HG03521 (cell line): ENCODE data around the gene OSBPL2.

Experiments
- ATAC-seq: cut with Tn5 transposase; IDR thresholded peaks from one replicate; pipeline ENCODE4 v1.9.1; 2021; ENCODE audit warnings: mild to moderate bottlenecking, moderate library complexity; ENCODE audit not compliant: unreplicated experiment

OSBPL2 gene

GRCh38 chr20:62205618-62206387, 32.5 kb upstream of the OSBPL2 start:
- no peak for ATAC-seq

GRCh38 chr20:62206388-62206775, 31.9 kb upstream of the OSBPL2 start:
- ATAC-seq = no peak

DNA sequence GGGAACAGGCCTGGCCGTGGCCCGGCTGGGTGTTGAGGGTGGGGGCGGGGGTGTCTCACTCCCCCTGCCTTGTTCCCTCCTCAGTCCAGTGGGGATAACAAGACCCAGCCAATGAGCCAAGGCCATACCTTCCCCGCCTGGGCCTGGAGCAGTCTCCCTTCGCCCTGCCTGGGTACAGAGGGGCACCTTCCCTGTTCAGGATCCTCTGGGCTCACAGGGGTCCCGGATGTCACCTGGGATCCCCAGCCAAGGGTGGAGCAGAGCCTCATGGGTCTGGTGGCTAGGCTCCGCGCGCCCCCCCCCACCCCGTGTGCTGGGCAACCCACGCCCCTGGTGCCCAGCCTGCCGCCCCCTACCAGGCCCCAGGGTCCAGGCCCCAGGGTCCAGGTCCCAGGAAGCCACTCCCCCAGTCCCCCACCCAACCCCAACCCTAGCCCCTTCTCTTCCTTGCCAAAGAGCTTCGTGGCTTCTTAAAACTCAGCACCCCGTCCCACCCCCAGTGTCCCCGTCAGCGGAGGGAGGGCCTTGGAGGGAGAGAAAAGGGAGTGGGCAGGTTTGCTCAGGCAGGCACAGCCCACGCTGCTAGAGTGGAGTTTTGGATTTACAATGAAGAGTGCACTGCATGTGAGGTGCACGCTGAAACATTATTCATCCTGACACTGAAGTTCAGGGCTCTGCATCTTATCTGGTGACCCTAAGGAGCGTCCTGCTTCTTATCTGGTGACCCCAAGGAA, 30.1 kb upstream of the OSBPL2 start:
- ATAC-seq = no peak

DNA sequence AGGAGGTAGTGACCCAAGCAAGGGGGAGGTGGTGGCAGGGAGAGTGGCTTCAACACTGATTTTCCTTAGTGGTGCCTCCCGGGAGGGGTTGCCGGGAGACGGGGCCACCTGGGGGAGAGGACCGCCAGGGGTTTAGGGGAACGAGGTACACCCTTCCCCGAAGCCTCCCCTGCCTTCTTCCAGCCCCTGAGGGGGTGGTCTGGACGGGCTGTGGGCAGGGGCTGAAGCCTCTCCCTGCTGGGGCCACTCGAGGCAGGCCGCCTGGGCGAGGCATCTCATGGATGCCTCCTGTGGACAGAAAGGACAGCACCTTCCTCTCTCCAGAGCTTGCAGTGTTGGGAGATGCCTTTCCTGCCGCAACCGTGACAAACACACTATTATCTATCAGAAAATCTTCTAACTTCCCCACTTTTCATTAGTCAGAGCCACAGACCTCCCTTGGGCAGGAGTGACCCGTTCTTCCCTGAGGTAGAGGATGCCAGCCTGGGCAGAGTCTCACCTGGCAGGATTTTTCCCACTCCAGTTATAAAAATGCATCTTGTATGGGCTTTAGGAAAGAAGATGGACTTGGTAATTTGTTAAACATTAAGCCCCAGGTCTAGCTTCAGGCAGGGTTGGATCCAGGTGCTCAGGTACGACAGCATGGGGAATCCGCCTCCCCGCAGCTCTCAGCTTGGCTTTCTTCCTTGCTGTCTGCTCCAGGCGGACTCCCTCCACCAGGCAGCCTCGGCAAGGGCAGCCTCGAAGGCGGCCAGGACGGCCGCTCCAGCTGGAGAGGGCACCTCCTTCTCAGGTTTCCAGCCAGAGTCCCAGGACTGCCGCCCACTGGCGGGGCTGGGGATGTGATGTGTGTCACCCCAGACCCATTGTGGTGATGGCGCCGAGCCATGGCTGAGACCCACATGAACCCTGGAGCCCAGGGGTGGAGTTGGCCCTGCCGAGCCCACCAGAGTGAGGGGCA, 29.2 kb upstream of the OSBPL2 start:
- ATAC-seq = no peak

DNA sequence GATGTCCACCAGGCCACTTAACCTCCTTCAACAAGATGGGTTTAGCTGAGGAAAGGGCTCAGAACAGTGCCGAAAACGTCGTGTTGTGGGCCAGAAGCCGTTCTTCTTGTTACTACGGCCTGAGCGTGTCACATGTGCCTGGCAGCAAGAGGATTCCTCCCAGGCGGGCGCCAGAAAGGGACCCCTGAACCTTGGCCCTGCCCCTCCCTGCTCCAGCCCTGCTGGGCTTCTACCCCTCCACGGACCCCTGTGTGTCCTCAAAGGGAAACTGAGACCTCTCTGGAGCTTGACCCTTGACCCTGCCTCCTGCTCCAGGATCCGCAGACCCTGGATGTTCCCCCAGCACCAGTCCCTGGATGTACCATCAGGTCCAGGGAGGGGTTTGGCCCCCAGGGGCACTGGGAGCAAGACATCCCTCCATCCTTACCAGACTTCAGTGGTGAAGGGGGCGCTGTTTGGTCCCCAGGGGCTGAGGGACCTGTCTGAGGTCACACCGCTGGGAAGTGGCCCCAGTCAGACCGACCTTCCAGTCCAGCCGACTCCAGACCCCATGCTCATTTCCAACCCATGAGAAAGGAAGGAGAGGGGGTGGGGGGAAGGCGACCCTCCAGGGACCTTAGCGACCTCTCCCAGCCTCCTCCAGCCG, 28.3 kb upstream of the OSBPL2 start:
- ATAC-seq = no peak

GRCh38 chr20:62210496-62210855, 27.8 kb upstream of the OSBPL2 start:
- no peak for ATAC-seq

GRCh38 chr20:62211216-62211615, 27.1 kb upstream of the OSBPL2 start:
- no peak for ATAC-seq

DNA sequence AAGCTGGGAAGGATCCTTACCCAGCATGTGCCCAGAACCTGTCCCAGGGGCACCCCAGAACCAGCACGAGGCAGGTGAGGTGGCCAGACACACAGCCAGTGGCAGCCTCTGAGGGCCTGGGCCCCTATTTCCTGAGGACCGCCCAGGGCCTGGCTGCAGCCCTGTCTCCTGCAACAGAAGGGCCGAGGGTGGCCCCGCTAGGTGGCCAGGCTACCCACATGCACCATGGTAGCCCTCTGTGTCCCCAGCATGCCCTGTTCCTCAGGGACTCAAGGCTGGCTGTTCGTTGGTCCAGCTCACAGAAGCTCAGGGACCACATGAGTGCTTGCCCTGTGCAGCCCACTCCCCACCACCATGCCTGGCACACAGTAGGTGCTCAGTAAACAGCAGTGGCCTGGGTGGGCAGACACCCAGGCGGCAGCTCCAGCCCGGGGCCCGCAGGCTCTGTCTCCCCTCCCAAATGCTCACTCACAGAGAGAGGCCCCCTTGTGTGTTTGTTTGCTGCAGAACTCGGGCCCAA, 26.5 kb upstream of the OSBPL2 start:
- ATAC-seq = no peak

DNA sequence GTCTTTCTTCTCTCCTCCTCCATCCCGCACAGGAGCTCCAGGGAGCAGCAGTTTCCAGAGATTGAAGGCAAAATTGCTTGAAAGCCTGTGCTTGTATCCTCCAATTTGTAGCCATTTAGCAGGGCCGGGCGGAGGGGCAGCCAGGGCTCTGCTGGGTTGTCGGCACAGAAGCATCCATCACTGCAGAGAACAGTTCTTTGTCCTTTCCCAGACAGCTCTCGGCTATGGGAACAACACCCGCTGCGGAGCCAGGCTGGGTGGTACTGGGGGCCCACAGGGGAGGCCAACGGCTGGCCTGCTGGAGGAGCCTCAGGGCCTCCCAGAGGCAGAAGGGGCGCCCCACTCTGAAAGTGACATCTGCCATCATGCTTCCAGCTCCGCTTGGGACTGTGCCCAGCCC, 26.0 kb upstream of the OSBPL2 start:
- no peak for ATAC-seq

GRCh38 chr20:62214067-62214466, 24.3 kb upstream of the OSBPL2 start:
- no peak for ATAC-seq

DNA sequence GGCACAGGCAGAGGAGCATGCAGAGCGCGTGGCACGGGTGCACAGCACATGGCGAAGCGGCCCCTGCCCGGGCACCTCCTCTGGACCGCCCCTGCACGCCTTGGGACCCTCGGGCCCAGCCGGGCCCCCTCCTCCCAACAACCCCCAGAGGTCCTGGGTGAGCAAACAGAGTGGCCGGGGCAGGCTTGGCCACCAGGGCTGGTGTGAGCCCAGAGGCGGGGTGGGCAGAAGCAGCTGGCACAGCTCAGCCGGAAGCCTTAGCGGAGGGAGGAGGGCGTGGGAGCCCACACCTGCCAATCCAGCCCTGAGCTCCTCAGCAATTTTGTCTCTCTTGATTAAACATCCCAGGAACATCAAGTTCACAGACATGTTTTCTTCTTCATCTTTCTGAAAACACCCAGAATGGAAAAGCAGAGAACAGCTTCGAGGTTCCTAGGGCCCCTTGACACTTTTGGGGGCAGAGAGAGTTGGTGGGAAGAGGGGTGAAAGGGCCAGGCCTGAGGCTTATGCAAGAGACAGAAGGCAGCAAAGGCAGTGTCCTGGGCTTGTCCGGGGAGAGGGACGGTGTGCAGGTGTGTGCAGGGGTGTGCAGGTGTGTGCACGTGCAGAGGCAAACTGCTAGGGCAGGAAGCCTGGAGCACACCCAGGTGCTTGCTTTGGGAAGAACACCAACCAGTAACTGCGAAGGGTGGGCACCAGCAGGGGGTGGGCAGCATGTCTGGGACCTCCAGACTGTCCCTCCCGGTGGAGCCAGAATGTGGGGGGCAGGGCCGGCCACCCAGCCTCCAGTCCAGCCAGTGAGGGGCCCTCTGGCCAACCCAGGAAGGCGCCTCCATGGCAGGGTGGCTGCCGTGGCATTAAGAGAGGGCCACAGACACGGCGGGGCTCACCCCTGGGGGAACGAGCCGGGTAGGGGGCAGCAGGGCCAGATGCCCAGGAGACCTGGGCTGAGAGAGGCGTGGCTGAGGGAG, 23.0 kb upstream of the OSBPL2 start:
- ATAC-seq = no peak

GRCh38 chr20:62215991-62216635, 22.2 kb upstream of the OSBPL2 start:
- no peak for ATAC-seq

DNA sequence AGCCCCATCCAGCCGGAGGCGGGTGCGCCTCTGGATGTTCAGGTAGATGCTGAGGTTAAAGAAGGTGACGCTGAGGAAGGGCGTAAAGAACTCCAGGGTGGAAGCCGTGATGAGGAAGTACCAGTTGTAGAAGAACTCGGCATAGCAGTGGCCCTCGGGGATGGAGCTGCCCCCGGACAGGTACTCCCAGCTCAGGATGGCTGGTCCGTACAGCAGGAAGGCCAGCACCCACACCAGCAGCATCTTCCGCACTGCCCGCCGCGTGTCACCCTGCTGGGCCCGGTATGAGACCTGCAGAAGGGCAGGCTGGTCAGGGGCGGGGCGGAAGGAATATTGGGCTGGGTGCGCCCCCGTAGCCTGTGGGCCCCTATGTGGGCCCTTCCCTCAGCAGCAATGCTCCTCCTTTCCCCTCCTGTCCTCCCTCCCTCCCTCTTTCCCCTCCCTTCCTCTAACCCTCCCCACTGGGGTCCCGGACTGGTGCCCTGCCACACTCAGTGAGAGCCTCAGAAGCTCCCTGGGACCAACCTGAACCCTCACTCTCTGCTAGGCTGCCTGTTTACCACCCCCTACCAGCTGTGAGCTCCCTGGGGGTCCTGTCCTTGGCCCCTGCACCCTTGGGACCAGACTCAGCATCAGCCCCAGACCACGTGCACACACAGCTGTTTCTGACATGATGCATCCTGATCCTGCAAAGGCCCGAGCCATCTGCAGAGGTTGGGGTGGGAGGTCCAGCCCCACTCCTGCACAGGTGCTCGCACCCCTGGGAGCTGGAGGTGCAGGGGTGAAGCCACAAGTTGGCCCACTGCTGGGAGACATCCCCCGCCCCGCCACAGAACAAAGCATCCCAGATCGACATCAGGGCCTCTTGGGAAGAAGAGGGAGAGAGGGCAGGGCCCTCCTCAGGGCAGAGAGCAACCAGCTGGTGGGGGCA, 21.4 kb upstream of the OSBPL2 start:
- no peak for ATAC-seq

- no peak for ATAC-seq
Observed at GRCh38 chr20:62217913-62218773, 20.2 kb upstream of the OSBPL2 start.

GRCh38 chr20:62219101-62219991, 19.0 kb upstream of the OSBPL2 start:
- ATAC-seq = no peak
